ENCODE data around the gene SLC6A19. TPM values are rescaled to one million over a fixed set of nuclear protein-coding genes. Genes with fewer than 3 reads are reported as not detected.

The SLC6A19 gene
- total RNA-seq, 2 donors from 2014 or later = not detected

DNA sequence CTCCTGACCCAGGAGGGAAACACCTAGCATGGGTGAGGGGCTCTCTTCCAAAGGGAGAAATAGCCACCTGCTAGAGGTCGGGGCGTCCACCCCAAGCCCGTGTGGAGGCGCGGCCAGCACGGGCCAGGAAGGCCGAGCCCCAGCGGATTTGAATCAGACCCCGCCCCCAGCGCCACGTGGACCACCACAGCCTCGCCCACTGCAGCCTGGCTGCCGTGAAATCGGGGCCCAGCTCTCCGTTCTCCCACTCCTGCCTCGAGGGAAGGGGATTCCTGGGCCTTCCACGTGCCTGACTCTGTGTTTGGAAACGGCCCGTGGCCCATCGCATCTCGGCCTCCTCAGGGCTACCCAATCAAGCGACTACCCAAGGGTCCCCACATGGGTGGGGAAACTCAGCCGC, 55.4 kb downstream of the SLC6A19 start:
- TF ChIP-seq, protein P1, sequence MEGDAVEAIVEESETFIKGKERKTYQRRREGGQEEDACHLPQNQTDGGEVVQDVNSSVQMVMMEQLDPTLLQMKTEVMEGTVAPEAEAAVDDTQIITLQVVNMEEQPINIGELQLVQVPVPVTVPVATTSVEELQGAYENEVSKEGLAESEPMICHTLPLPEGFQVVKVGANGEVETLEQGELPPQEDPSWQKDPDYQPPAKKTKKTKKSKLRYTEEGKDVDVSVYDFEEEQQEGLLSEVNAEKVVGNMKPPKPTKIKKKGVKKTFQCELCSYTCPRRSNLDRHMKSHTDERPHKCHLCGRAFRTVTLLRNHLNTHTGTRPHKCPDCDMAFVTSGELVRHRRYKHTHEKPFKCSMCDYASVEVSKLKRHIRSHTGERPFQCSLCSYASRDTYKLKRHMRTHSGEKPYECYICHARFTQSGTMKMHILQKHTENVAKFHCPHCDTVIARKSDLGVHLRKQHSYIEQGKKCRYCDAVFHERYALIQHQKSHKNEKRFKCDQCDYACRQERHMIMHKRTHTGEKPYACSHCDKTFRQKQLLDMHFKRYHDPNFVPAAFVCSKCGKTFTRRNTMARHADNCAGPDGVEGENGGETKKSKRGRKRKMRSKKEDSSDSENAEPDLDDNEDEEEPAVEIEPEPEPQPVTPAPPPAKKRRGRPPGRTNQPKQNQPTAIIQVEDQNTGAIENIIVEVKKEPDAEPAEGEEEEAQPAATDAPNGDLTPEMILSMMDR (IDR thresholded peaks at IDR 0.05) = no peak
- no peak overlapping the region for H3K27ac ChIP-seq
- no peak for DNase-seq (ENCODE audit: low spot score)
- H3K36me3 ChIP-seq = no peaks in the 10 kb centered on the region
- no peaks in the 10 kb centered on the region for H3K27me3 ChIP-seq
- H3K4me1 ChIP-seq = no peaks in the 10 kb centered on the region
- H3K4me3 ChIP-seq = no peak overlapping the region
- H3K9me3 ChIP-seq = peaks cover 0 to 7% of the 10 kb centered on the region in 2 donors

DNA sequence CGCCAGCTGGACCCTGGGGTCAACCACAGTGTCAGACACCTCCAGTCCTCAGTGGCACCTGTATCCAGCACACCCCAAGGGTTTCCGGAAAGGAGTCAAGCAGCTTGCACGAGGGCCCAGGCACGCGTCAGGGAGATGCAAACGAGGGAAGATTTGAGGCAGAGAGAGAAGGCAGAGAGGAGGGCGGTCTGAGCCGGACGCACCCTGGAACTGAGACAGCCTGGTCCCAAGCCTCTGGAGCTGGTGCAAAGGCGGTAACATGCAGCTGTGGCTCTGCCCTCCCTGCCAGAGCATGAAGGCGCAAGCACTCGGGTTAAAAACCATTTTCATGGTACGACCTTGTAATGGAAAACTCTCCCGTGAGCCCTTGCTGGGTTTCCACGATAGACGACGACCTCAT, 56.0 kb downstream of the SLC6A19 start:
- TF ChIP-seq, protein P1 (IDR thresholded peaks at IDR 0.05) = no peak
- DNase-seq (ENCODE audit: low spot score) = no peak
- Histone ChIP-seq H3K9me3 (peaks cover 0 to 13% of the 10 kb centered on the region in 2 donors), H3K36me3 (no peaks in the 10 kb centered on the region), H3K4me3 (no peak overlapping the region), H3K27me3 (no peaks in the 10 kb centered on the region), H3K27ac (no peak overlapping the region), H3K4me1 (no peaks in the 10 kb centered on the region)

DNA sequence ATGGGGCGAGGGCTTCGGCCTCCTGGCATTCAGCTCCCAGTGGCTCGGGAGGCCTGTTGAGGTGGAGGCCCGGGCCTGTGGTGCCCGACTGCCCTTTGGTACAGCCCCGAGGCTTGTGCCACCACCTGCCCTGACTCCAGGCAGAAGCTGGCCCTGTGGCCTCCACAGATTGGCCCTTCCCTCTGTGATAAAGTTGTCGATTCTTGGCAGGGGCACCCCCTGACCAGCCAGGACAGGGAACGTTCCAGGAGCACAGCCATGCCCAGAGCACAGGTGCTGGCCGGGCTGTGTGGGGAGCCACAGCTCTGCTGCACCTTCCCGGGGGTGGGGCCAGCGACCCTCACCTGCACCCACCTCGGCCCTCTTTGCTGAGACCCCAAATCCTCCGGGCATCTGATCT, 56.4 kb downstream of the SLC6A19 start:
- H3K36me3 ChIP-seq = no peaks in the 10 kb centered on the region
- TF ChIP-seq, protein P1 (IDR thresholded peaks at IDR 0.05) = no peak
- no peaks in the 10 kb centered on the region for H3K27me3 ChIP-seq
- no peak overlapping the region for H3K27ac ChIP-seq
- no peak overlapping the region for H3K4me3 ChIP-seq
- H3K4me1 ChIP-seq = no peaks in the 10 kb centered on the region
- DNase-seq (ENCODE audit: low spot score) = no peak
- H3K9me3 ChIP-seq = peaks cover 0 to 18% of the 10 kb centered on the region in 2 donors

DNA sequence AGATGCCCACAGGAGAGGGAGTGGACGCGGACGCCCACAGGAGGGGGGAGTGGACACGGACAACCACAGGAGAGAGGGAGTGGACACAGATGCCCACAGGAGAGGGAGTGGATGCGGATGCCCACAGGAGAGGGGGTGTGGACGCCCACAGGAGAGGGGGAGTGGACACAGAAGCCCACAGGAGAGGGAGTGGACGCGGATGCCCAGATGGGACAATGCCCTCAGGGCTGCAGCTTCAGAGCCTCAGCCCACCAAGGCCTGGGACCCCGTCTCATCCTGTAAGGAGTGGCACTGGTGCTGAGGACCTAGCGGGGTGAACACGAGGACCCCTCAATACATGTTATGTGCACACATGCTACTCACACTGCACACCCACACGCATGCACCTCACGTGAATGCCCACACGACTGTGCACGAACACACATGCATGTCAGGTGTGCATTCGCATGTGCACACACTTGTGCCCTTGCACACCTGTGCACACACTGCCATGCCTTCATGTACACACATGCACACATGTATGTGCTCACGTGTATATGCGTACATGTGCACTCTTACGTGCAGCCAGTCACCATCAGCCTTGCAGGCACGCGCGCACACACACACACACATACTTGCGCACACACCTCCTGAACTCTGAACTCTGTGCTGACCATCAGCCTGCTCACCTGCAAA, 58.5 kb downstream of the SLC6A19 start:
- H3K9me3 ChIP-seq = peaks cover 0 to 27% of the 10 kb centered on the region in 2 donors
- no peak for DNase-seq (ENCODE audit: low spot score)
- no peak overlapping the region for H3K27ac ChIP-seq
- no peaks in the 10 kb centered on the region for H3K4me1 ChIP-seq
- H3K27me3 ChIP-seq = no peaks in the 10 kb centered on the region
- no peak overlapping the region for H3K4me3 ChIP-seq
- TF ChIP-seq, protein P1 (IDR thresholded peaks at IDR 0.05) = no peak
- no peaks in the 10 kb centered on the region for H3K36me3 ChIP-seq

DNA sequence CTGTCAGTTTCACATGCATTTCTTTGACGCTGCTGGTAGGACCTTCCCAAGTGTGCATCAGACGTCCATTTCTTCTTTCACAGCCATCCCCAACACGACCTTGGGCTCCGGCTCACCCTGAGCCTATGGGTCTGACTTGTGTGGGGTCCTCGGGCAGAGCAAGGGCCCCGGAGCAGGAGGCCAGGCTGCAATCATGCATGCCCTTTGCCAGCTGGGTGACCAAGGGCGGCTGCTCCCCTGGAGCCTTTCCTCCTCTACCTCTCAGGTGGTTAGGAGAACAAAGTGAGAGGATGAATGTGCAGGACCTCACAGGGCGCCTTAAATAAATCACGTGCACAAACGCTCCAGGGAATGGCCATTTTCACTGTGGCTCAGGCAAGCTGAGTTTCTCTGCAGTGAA, 60.2 kb downstream of the SLC6A19 start:
- no peaks in the 10 kb centered on the region for H3K4me1 ChIP-seq
- H3K4me3 ChIP-seq = no peak overlapping the region
- TF ChIP-seq, protein P1 (IDR thresholded peaks at IDR 0.05) = no peak
- no peak for DNase-seq (ENCODE audit: low spot score)
- no peak overlapping the region for H3K27ac ChIP-seq
- H3K27me3 ChIP-seq = no peaks in the 10 kb centered on the region
- H3K36me3 ChIP-seq = no peaks in the 10 kb centered on the region
- peaks cover 0 to 27% of the 10 kb centered on the region in 2 donors for H3K9me3 ChIP-seq

DNA sequence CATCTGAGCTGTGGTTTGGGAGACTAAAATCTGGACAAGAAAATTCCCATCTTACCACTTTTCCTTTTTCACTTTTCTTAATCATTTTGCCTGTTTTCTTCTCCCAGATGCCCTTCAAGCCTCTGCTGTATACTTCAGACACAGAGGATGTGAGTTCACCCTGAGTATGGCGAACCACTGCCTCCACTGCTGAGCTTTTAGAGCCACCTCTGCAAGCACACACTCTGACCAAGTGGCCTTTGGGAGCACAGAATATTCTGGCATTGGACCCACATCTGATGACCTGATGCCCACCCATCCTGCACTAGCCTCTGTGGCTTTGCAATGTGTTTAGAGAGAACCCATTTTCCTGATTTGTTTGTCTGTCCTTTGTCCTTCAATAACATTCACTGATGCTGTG, 61.0 kb downstream of the SLC6A19 start:
- Histone ChIP-seq H3K27me3 (no peaks in the 10 kb centered on the region), H3K36me3 (no peaks in the 10 kb centered on the region), H3K27ac (no peak overlapping the region), H3K9me3 (peaks cover 0 to 27% of the 10 kb centered on the region in 2 donors), H3K4me1 (no peaks in the 10 kb centered on the region), H3K4me3 (no peak overlapping the region)
- DNase-seq (ENCODE audit: low spot score) = no peak
- TF ChIP-seq, protein P1 (IDR thresholded peaks at IDR 0.05) = no peak

Data from right atrium auricular region (tissue), 2 donors.